H1 (cell line): ENCODE data around the gene CDC5L. TPM values are rescaled to one million over a fixed set of nuclear protein-coding genes. Genes with fewer than 3 reads are reported as not detected.

Experiments
- ASH2L ChIP-seq: fragments of 200-600, 300-600 bp; sonication (generic); IDR thresholded peaks from one replicate; pipeline ENCODE4 v1.7.1; 2017; ENCODE audit warnings: low read length
- ATF2 ChIP-seq: IDR thresholded peaks from 2 replicates; pipeline ENCODE4 v1.6.1; 2012; ENCODE audit warnings: low read length, inconsistent platforms
- BACH1 ChIP-seq: IDR thresholded peaks from 2 replicates; pipeline ENCODE4 v1.6.1; 2012; ENCODE audit warnings: low read length, improper control_type of control experiment
- BRCA1 ChIP-seq: IDR thresholded peaks from 2 replicates; pipeline ENCODE4 v1.6.1; 2012; ENCODE audit warnings: low read depth, low read length, improper control_type of control experiment
- CBX8 ChIP-seq: fragments of 300-800, 300-1000 bp; sonication (generic); IDR thresholded peaks from 2 replicates; pipeline ENCODE4 v1.7.1; 2016; ENCODE audit warnings: low read depth, low read length, borderline replicate concordance
- CEBPB ChIP-seq: IDR thresholded peaks from 2 replicates; pipeline ENCODE4 v1.6.1; 2012; ENCODE audit warnings: low read depth, low read length
- EZH2 ChIP-seq: fragments of 200-600 bp; sonication (generic); IDR thresholded peaks from 2 replicates; pipeline ENCODE4 v1.7.1; 2012; ENCODE audit warnings: low read depth, mild to moderate bottlenecking, moderate library complexity, low read length, inconsistent platforms; ENCODE audit not compliant: severe bottlenecking
- FOSL1 ChIP-seq: IDR thresholded peaks from 2 replicates; pipeline ENCODE4 v1.6.1; 2011; ENCODE audit warnings: mild to moderate bottlenecking, low read depth, low read length, moderate library complexity; ENCODE audit not compliant: insufficient read depth
- GABPA ChIP-seq: IDR thresholded peaks from 2 replicates; pipeline ENCODE4 v1.6.1; 2011; ENCODE audit warnings: mild to moderate bottlenecking, low read length, moderate library complexity, borderline replicate concordance; ENCODE audit not compliant: insufficient read depth
- KDM4A ChIP-seq: IDR thresholded peaks from one replicate; pipeline ENCODE4 v1.7.1; 2012; ENCODE audit warnings: low read depth, mild to moderate bottlenecking, moderate library complexity, low read length, inconsistent platforms; ENCODE audit not compliant: severe bottlenecking
- MAX ChIP-seq: IDR thresholded peaks from 2 replicates; pipeline ENCODE4 v1.6.1; 2012; ENCODE audit warnings: inconsistent platforms
- NRF1 ChIP-seq: IDR thresholded peaks from 2 replicates; pipeline ENCODE4 v1.6.1; 2011; ENCODE audit warnings: mild to moderate bottlenecking, low read depth, low read length, improper control_type of control experiment
- PHF8 ChIP-seq: fragments of 200-600 bp; sonication (generic); conservative IDR thresholded peaks from 2 replicates; pipeline ENCODE4 v1.7.1; 2012; ENCODE audit warnings: low read depth, mild to moderate bottlenecking, inconsistent platforms, low read length, moderate library complexity
- POLR2A ChIP-seq, 2 experiments: IDR thresholded peaks; 1 replicate in 1 of 2; 2 replicates in 1 of 2; pipeline ENCODE4 v1.6.1; 2011; ENCODE audit warnings: low read depth in 2 of 2, low read length in 2 of 2, mild to moderate bottlenecking in 2 of 2; ENCODE audit errors: control extremely low read depth in 1 of 2
- RAD21 ChIP-seq, 2 experiments: IDR thresholded peaks in 1 of 2; conservative IDR thresholded peaks in 1 of 2; 2 replicates each; pipeline ENCODE4 v1.6.1; 2011; ENCODE audit warnings: low read depth in 2 of 2, low read length in 2 of 2, improper control_type of control experiment in 1 of 2, inconsistent platforms in 1 of 2, mild to moderate bottlenecking in 1 of 2, moderate library complexity in 1 of 2
- RNF2 ChIP-seq: fragments of 200-900, 300-1000 bp; sonication (generic); IDR thresholded peaks from 2 replicates; pipeline ENCODE4 v1.7.1; 2016; ENCODE audit warnings: borderline replicate concordance, low read depth, mild to moderate bottlenecking, antibody characterized with exemption, low read length; ENCODE audit not compliant: poor library complexity, severe bottlenecking; ENCODE audit errors: missing control alignments
- TAF1 ChIP-seq: IDR thresholded peaks from 2 replicates; pipeline ENCODE4 v1.6.1; 2011; ENCODE audit warnings: mild to moderate bottlenecking, low read depth, low read length
- TAF7 ChIP-seq: optimal IDR thresholded peaks from 2 replicates; pipeline ENCODE3; 2011; ENCODE audit warnings: low read depth, mild to moderate bottlenecking, inconsistent platforms, low read length, moderate library complexity, borderline replicate concordance
- TBP ChIP-seq: IDR thresholded peaks from 2 replicates; pipeline ENCODE4 v1.6.1; 2011; ENCODE audit warnings: low read depth, low read length, improper control_type of control experiment
- TEAD4 ChIP-seq: IDR thresholded peaks from 2 replicates; pipeline ENCODE4 v1.6.1; 2012; ENCODE audit warnings: low read depth, low read length, inconsistent platforms, mixed read lengths
- YY1 ChIP-seq: IDR thresholded peaks from 2 replicates; pipeline ENCODE4 v1.6.1; 2011; ENCODE audit warnings: low read depth, mild to moderate bottlenecking, low read length
- polyA plus RNA-seq, 7 experiments: library from polyadenylated mRNA; depleted of rRNA in 3 of 7; stranded (reverse) in 5 of 7; unstranded in 2 of 7; fragments of >200 nt in 5 of 7; fragments of 200-250 nt in 2 of 7; gene quantifications; 1 replicate in 5 of 7; 2 replicates in 1 of 7; 4 replicates in 1 of 7; pipeline versions ENCODE4 v1.2.1 to v1.2.3, GENCODE V29; 2011 to 2013; ENCODE audit warnings: missing spikeins in 2 of 7, mixed read lengths in 2 of 7
- total RNA-seq: library from RNA; stranded (reverse); fragmentation: NEBNext Ultra II Directional; extraction: Animal tissue kit (Norgen Biotek cat#: 25700); gene quantifications from 2 replicates; pipeline ENCODE4 v1.2.1, GENCODE V29; 2021

Gene CDC5L
- total and polyA plus RNA-seq, 2 of the 8 experiments (the other 6 are each of a cell fraction or from before 2014, with no cell fraction given) = 8.4 to 32.8 TPM

- no peak for TF ChIP-seq CBX8
- TF ChIP-seq KDM4A = peak; percentile 90
- peak; percentile 90 for TF ChIP-seq TAF7
- peak; percentile 70 for TF ChIP-seq TBP
- no peak for TF ChIP-seq RNF2
- 0 out of 2 replicates have a peak, but pooled peaks have one; percentile 4 for TF ChIP-seq MAX
- TF ChIP-seq BRCA1 = peak; percentile 99
- TF ChIP-seq EZH2 = no peak
- TF ChIP-seq POLR2A (IDR thresholded peaks at IDR 0.05; ENCODE audit: control extremely low read depth in 1 of 2, low read depth in 2 of 2, low read length in 2 of 2) = peak; percentile 72 to 86; a peak in 2 of 3 replicates
- TF ChIP-seq GABPA = no peak
- TF ChIP-seq BACH1 = no peak; the same call in 1 of the 2 replicates
- peak; percentile 68 for TF ChIP-seq NRF1
- peak; percentile 65; the same call in 1 of the 2 replicates for TF ChIP-seq TEAD4
- peak; percentile 94 for TF ChIP-seq ASH2L
- TF ChIP-seq ATF2 = peak; percentile 97
- TF ChIP-seq RAD21 (IDR thresholded peaks at IDR 0.05 in 1 of 2, conservative IDR thresholded peaks at IDR 0.05 in 1 of 2; ENCODE audit: low read depth in 2 of 2, low read length in 2 of 2) = no peak
- no peak; the same call in 1 of the 2 replicates for TF ChIP-seq CEBPB
- peak; percentile 90 for TF ChIP-seq TAF1
- TF ChIP-seq PHF8 = peak; percentile 97
- TF ChIP-seq YY1 = no peak
- TF ChIP-seq FOSL1 = no peak
These were observed at the start of gene CDC5L (continued) for GRCh38 chr6:44387346-44388134.
